Measurements from ENCODE around the gene PTGFRN. TPM values are rescaled to one million over a fixed set of nuclear protein-coding genes. Genes with fewer than 3 reads are reported as not detected.

Gene PTGFRN
- total and polyA plus RNA-seq, 2 of the 4 experiments (the other 2 are of a cell fraction): 0.90 to 1.1 TPM

GRCh38 chr1:116877141-116877818 is 32.4 kb upstream of the PTGFRN start:
- Histone ChIP-seq H3K27ac (ENCODE audit: insufficient read depth, low read length) (no peak overlapping the region), H2AK5ac (ENCODE audit: low read depth, low read length) (no peak overlapping the region), H3K4me3 (ENCODE audit: insufficient read depth, low read depth, low read length) (no peak overlapping the region), H3K23ac (ENCODE audit: low read depth, low read length) (no peak overlapping the region), H3K79me1 (ENCODE audit: low read depth in 1 of 2, low read length in 2 of 2) (no peaks in the 10 kb centered on the region), H2BK20ac (ENCODE audit: low read depth, low read length) (no peak overlapping the region), H4K91ac (ENCODE audit: insufficient read depth, low read depth, low read length) (no peak overlapping the region), H3K36me3 (ENCODE audit: control insufficient read depth, insufficient read depth, low read length) (no peaks in the 10 kb centered on the region), H3K56ac (ENCODE audit: extremely low read depth, insufficient read depth, low read length) (no peak overlapping the region), H2BK15ac (ENCODE audit: low read depth, low read length) (no peak overlapping the region), H3K27me3 (ENCODE audit: control insufficient read depth, insufficient read depth, low read length) (no peaks in the 10 kb centered on the region), H2BK5ac (ENCODE audit: low read depth, low read length, poor library complexity, severe bottlenecking) (no peak overlapping the region), H2AFZ (replicated peaks; ENCODE audit: low read length, poor library complexity) (no peak overlapping the region), H3K14ac (replicated peaks; ENCODE audit: low read depth, low read length) (no peak overlapping the region), H3K9ac (ENCODE audit: low read depth, low read length) (no peak overlapping the region), H3K18ac (ENCODE audit: low read depth, low read length) (no peak overlapping the region), H3K9me1 (ENCODE audit: insufficient read depth, low read length) (no peaks in the 10 kb centered on the region), H3K9me3 (ENCODE audit: control insufficient read depth, insufficient read depth, low read length) (no peaks in the 10 kb centered on the region), H3K4ac (ENCODE audit: low read depth, low read length) (no peak overlapping the region), H4K20me1 (ENCODE audit: insufficient read depth, low read length) (no peaks in the 10 kb centered on the region), H3K4me1 (ENCODE audit: control insufficient read depth, insufficient read depth, low read length) (peaks cover 8% of the 10 kb centered on the region), H2AK9ac (replicated peaks; ENCODE audit: low read depth, low read length, poor library complexity) (no peak overlapping the region), H4K8ac (ENCODE audit: low read depth in 2 of 2, low read length in 2 of 2) (no peak overlapping the region), H2BK120ac (ENCODE audit: low read depth, low read length) (no peak overlapping the region), H3K4me2 (ENCODE audit: low read depth, low read length) (no peak overlapping the region), H4K5ac (ENCODE audit: low read depth, low read length) (no peak overlapping the region)
- POLR2A ChIA-PET (ENCODE audit: unreplicated experiment): no interaction called here
- ATAC-seq (ENCODE audit: low read depth) (no peak), DNase-seq (no peak)
- no peak for TF ChIP-seq NFE2L2 (IDR thresholded peaks at IDR 0.05; ENCODE audit: low read depth, low read length)
- TF ChIP-seq MAFK (IDR thresholded peaks at IDR 0.05; ENCODE audit: low read depth, low read length): no peak
- TF ChIP-seq CEBPB (IDR thresholded peaks at IDR 0.05; ENCODE audit: low read depth, low read length): no peak
- TF ChIP-seq POLR2A (IDR thresholded peaks at IDR 0.05; ENCODE audit: low read depth, low read length): no peak
- TF ChIP-seq MXI1 (IDR thresholded peaks at IDR 0.05; ENCODE audit: borderline replicate concordance, low read depth, low read length): no peak
- no peak for TF ChIP-seq SMC3 (IDR thresholded peaks at IDR 0.05; ENCODE audit: low read depth, low read length)
- TF ChIP-seq RAD21 (IDR thresholded peaks at IDR 0.05; ENCODE audit: low read length): no peak
- no peak for TF ChIP-seq FOS (IDR thresholded peaks at IDR 0.05; ENCODE audit: low read depth, low read length)
- TF ChIP-seq MAZ (IDR thresholded peaks at IDR 0.05; ENCODE audit: borderline replicate concordance, low read depth, low read length): no peak
- TF ChIP-seq USF2 (IDR thresholded peaks at IDR 0.05; ENCODE audit: low read depth, low read length): no peak
- no peak for TF ChIP-seq BHLHE40 (IDR thresholded peaks at IDR 0.05; ENCODE audit: low read depth, low read length)
- TF ChIP-seq RCOR1 (IDR thresholded peaks at IDR 0.05; ENCODE audit: insufficient replicate concordance, low read length): no peak
- TF ChIP-seq ELK1 (IDR thresholded peaks at IDR 0.05; ENCODE audit: borderline replicate concordance, low read depth, low read length): no peak
- TF ChIP-seq CTCF (conservative IDR thresholded peaks at IDR 0.05; ENCODE audit: low read depth, low read length): no peak
- TF ChIP-seq RFX5 (IDR thresholded peaks at IDR 0.05; ENCODE audit: low read depth, low read length): no peak
- TF ChIP-seq CHD1 (IDR thresholded peaks at IDR 0.05; ENCODE audit: low read depth, low read length): no peak
- in situ Hi-C loops (cut with MboI; ENCODE audit: low sequenced_read_pairs) (no loop called here), dilution Hi-C loops (cut with HindIII; ENCODE audit: low sequenced_read_pairs, unreplicated experiment) (no loop called here), intact Hi-C loops (cut with micrococcal nuclease) (no loop called here)
- no CpG with 5 or more reads among the region's 2 CpGs for WGBS, 2 experiments (ENCODE audit: extremely low coverage in 2 of 2, insufficient read length in 1 of 2)
- CTCF ChIA-PET: interaction anchor here (0.5 kb wide), 1 partner anchor 12 kb away, joined by 10 read pairs; no protein-coding TSS in a partner anchor
- BruUV-seq (replicated peaks): no TSS peak
